ENCODE data around the gene GLP2R. TPM values are rescaled to one million over a fixed set of nuclear protein-coding genes. Genes with fewer than 3 reads are reported as not detected.

GLP2R gene
- total RNA-seq, 2 experiments from 2014 or later, result not detected

GRCh38 chr17:9917131-9917530, 91.4 kb downstream of the GLP2R start:
- BruUV-seq (replicated peaks), result no TSS peak
- Histone ChIP-seq H3K27ac (ENCODE audit: low read depth, low read length, poor library complexity, severe bottlenecking) (no peak overlapping the region), H3K79me2 (ENCODE audit: insufficient read depth, low read depth, low read length) (no peaks in the 10 kb centered on the region), H3K36me3 (ENCODE audit: insufficient read depth, low read length) (no peaks in the 10 kb centered on the region), H3K9me2 (ENCODE audit: insufficient read depth, low read length) (no peaks in the 10 kb centered on the region), H3K4me2 (ENCODE audit: low read length) (no peak overlapping the region), H3K9me3 (ENCODE audit: low read length) (no peaks in the 10 kb centered on the region), H2AFZ (ENCODE audit: low read length) (no peak overlapping the region), H3K4me1 (ENCODE audit: insufficient read depth, low read length, poor library complexity, severe bottlenecking) (no peaks in the 10 kb centered on the region), H3K4me3 (ENCODE audit: low read depth, low read length, poor library complexity, severe bottlenecking) (no peak overlapping the region), H4K20me1 (ENCODE audit: insufficient read depth, low read length) (no peaks in the 10 kb centered on the region)
- CTCF ChIA-PET (ENCODE audit: unreplicated experiment), result no interaction called here
- POLR2A ChIA-PET, result no interaction called here
- TF ChIP-seq EZH2phosphoT487 (IDR thresholded peaks at IDR 0.05; ENCODE audit: borderline replicate concordance, low read depth, low read length), result no peak
- no peak for TF ChIP-seq CTCF (conservative IDR thresholded peaks at IDR 0.05; ENCODE audit: low read length)
- DNase-seq (ENCODE audit: low spot score), result no peak
- intact Hi-C loops (cut with micrococcal nuclease; ENCODE audit: unreplicated experiment), result no loop called here

DNA sequence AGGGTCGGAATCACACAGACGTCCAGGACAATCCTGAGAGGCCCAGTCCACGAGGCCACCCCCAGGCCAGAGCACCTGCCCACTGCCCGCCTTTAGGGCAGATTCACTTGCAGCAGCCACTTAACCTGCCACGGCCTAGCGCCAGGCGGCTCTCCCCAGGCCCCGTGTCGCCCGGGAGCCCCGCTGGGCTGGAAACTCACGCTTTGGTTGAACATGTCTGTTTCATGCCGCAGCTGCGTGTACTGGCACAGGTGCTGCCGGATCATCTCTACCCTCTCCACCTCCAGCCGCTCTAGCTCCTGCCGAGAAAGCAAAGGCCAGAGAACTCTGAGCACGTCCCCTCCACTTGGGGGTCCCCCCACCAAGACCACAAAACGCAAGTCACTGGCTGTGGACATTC, 92.1 kb downstream of the GLP2R start:
- H3K9me2 ChIP-seq (ENCODE audit: insufficient read depth, low read length), result no peaks in the 10 kb centered on the region
- H4K20me1 ChIP-seq (ENCODE audit: insufficient read depth, low read length), result no peaks in the 10 kb centered on the region
- TF ChIP-seq CTCF (conservative IDR thresholded peaks at IDR 0.05; ENCODE audit: low read length), result no peak
- TF ChIP-seq EZH2phosphoT487 (IDR thresholded peaks at IDR 0.05; ENCODE audit: borderline replicate concordance, low read depth, low read length), result no peak
- no peaks in the 10 kb centered on the region for H3K9me3 ChIP-seq (ENCODE audit: low read length)
- H2AFZ ChIP-seq (ENCODE audit: low read length), result no peak overlapping the region
- H3K27ac ChIP-seq (ENCODE audit: low read depth, low read length, poor library complexity, severe bottlenecking), result no peak overlapping the region
- no peaks in the 10 kb centered on the region for H3K36me3 ChIP-seq (ENCODE audit: insufficient read depth, low read length)
- no peak overlapping the region for H3K4me3 ChIP-seq (ENCODE audit: low read depth, low read length, poor library complexity, severe bottlenecking)
- H3K4me2 ChIP-seq (ENCODE audit: low read length), result no peak overlapping the region
- intact Hi-C loops (cut with micrococcal nuclease; ENCODE audit: unreplicated experiment), result no loop called here
- ChIA-PET POLR2A (no interaction called here), CTCF (ENCODE audit: unreplicated experiment) (no interaction called here)
- no TSS peak for BruUV-seq (replicated peaks)
- H3K4me1 ChIP-seq (ENCODE audit: insufficient read depth, low read length, poor library complexity, severe bottlenecking), result no peaks in the 10 kb centered on the region
- no peaks in the 10 kb centered on the region for H3K79me2 ChIP-seq (ENCODE audit: insufficient read depth, low read depth, low read length)
- DNase-seq (ENCODE audit: low spot score), result no peak

GRCh38 chr17:9918352-9918751, 92.6 kb downstream of the GLP2R start:
- ChIA-PET CTCF (ENCODE audit: unreplicated experiment) (no interaction called here), POLR2A (no interaction called here)
- H3K9me3 ChIP-seq (ENCODE audit: low read length), result no peaks in the 10 kb centered on the region
- no peaks in the 10 kb centered on the region for H3K79me2 ChIP-seq (ENCODE audit: insufficient read depth, low read depth, low read length)
- H3K4me3 ChIP-seq (ENCODE audit: low read depth, low read length, poor library complexity, severe bottlenecking), result no peak overlapping the region
- no peak for TF ChIP-seq EZH2phosphoT487 (IDR thresholded peaks at IDR 0.05; ENCODE audit: borderline replicate concordance, low read depth, low read length)
- no peak for TF ChIP-seq CTCF (conservative IDR thresholded peaks at IDR 0.05; ENCODE audit: low read length)
- no peak overlapping the region for H2AFZ ChIP-seq (ENCODE audit: low read length)
- intact Hi-C loops (cut with micrococcal nuclease; ENCODE audit: unreplicated experiment), result no loop called here
- no peaks in the 10 kb centered on the region for H3K9me2 ChIP-seq (ENCODE audit: insufficient read depth, low read length)
- no peak overlapping the region for H3K27ac ChIP-seq (ENCODE audit: low read depth, low read length, poor library complexity, severe bottlenecking)
- no peak overlapping the region for H3K4me2 ChIP-seq (ENCODE audit: low read length)
- BruUV-seq (replicated peaks), result no TSS peak
- H3K36me3 ChIP-seq (ENCODE audit: insufficient read depth, low read length), result no peaks in the 10 kb centered on the region
- no peak for DNase-seq (ENCODE audit: low spot score)
- H4K20me1 ChIP-seq (ENCODE audit: insufficient read depth, low read length), result no peaks in the 10 kb centered on the region
- H3K4me1 ChIP-seq (ENCODE audit: insufficient read depth, low read length, poor library complexity, severe bottlenecking), result no peaks in the 10 kb centered on the region
